Inflammatory macrophage treated with lipopolysaccharide for 4 hours (primary cell): ENCODE results near the gene PCBP4.
A peak's percentile ranks its signal among the peaks of the same experiment; 100 is the strongest.
"Not testable (repeated sequence)": the region's sequence is repeated elsewhere in the genome, so short reads cannot be mapped to it uniquely, and the experiment has no call there.

ENCODE experiments used
- DNase-seq: peaks from one replicate; pipeline ENCODE4 v3.0.0-alpha.2; 2020

PCBP4 gene

DNA sequence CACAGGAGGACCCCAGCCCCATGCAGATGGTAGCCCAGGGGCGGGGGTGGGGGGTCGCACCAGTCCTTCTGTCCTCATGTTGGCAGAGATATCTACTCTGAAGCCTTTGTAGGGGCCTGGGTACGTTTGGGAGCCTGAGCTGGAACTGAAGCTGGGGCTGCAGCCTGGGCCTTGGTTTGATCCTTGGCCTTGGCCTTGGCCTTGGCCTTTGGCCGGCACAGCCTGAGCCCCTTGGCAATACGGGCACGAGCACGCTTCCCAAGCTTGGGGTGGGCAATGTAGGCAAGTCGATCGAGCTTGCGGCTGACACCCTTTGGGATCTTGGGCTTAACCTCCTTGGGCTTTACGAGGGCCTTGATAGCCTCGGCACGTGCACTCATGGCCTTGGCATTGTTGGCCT is 26.4 kb upstream of the PCBP4 start:
- DNase-seq: not testable (repeated sequence)

DNA sequence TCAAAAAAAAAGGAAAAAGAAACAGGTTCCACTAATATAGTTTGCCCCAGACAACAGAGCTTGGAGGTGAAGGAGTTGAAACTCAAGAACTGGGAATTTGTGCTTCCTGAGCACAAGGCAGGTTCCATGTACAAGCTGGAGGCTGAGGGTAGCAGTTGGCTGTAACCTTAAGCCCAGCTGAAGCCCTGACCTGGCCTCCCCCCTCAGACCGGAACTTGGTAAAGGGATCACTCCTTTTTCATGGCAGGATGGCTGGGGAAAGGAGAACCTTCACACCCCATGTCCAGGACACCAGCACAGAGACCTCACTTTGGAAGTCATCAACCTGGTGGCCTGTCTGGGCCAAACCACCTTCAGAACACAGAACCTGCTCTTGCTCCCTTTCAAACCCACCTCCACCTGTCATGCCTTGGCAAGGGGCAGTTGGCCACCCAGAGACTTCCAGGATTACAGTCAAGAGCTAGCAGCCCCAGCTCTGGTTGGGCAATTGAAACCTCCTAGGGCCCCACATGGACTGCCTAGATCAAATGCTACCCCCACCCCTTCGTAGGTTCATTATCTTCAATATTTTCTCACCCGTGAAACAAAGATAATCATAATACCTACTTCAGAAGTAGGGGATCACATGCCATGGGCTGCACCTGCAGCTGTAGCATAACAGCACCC is 24.9 kb upstream of the PCBP4 start:
- no peak for DNase-seq

DNA sequence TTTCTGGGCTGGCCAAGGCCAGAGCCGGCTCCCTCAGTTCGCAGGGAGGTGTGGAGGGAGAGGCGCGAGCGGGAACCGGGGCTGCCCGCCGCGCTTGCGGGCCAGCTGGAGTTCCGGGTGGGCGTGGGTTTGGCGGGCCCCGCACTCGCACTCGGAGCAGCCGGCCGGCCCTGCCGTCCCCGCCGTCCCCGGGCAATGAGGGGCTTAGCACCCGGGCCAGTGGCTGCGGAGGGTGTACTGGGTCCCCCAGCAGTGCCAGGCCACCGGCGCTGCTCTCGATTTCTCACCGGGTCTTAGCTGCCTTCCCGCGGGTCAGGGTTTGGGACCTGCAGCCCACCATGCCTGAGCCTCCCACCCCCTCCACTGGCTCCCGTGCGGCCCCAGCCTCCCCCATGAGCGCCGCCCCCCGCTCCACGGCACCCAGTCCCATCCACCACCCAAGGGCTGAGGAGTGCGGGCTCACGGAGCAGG is 23.3 kb upstream of the PCBP4 start:
- not testable (repeated sequence) for DNase-seq

DNA sequence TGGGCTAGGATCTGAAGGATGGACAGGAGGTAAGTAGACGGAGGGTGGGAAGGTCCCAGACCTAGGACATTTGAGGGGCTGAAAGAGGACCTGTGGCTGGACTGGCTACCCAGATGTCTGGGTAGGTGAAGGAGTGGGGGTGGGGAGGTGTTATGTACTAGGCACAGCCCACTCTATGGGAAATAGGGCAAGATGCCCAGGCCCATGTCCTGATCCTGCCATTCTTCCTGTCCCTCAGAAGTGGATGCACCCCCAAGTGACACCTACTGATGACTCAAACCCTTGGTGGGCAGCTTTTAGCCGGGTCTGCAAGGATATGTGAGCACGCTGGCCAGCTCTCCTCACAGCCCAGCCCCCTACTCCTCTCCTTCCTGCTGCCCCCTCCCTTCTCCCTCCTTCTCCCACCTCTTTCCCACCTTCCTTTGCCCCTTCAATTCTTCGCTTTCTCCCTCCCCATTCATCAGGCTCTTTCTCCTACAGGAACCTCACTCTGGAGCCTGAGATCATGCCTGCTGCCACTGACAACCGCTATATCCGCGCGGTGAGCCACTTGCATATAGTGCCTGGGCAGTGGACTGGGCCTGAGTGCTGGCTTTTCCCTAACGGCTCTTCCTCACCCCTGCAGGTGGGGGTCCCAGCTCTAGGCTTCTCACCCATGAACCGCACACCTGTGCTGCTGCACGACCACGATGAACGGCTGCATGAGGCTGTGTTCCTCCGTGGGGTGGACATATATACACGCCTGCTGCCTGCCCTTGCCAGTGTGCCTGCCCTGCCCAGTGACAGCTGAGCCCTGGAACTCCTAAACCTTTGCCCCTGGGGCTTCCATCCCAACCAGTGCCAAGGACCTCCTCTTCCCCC is 21.3 kb upstream of the PCBP4 start:
- no peak for DNase-seq

DNA sequence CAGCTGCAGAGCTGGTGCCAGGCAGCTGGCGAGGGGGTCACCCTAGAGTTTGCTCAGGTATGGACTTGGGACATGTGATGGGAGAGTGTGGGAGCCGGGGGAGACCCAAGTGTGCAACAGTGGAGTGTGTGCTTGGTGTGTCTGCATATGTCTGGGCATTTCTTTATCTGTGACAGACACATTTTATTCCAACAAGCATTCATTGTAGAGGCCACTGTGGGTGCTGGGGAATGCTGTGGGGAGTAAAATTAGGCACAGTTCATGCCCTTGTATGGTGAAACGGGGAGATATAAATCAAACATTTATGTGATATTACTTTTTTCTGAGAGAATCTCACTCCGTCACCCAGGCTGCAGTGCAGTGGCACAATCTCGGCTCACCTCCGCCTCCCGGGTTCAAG is 20.3 kb upstream of the PCBP4 start:
- DNase-seq: no peak

DNA sequence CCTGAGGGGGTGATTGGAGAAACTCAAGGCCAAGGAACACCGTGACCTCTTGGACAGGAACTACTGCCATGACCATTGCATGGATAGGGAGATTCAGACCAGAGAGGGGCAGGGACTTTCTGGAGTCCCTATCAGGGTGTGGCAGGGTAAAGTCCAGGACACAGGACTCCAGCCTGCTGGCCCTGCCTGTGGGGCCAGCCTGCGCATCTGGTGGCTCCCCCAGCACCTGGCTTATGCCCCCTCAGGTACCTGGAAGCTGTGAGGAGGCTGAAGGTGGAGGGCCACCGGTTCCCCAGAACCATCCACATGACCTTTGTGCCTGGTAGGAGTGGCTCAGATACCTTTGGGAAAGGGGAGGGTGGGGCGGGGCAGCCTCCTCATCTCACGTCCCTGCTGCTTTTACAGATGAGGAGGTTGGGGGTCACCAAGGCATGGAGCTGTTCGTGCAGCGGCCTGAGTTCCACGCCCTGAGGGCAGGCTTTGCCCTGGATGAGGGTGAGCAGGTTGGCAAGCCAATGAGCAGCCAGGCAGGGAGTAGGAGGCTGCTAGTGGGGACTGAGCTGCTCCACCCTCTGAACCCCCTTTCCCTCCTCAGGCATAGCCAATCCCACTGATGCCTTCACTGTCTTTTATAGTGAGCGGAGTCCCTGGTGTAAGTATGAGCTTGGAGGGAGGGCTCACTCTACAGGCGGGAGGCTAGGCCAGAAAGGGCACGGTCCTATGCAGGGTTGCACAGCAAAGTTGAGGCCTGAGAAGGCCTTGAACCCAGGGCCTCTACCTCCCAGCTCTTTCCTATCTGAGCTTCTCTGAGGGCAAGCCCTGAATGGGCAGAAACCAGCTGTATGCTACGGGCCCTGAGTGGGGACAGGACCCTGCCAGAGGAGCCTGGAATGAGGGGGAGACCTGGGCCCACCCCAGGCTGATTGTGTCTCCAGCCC is 19.0 kb upstream of the PCBP4 start:
- DNase-seq: no peak

DNA sequence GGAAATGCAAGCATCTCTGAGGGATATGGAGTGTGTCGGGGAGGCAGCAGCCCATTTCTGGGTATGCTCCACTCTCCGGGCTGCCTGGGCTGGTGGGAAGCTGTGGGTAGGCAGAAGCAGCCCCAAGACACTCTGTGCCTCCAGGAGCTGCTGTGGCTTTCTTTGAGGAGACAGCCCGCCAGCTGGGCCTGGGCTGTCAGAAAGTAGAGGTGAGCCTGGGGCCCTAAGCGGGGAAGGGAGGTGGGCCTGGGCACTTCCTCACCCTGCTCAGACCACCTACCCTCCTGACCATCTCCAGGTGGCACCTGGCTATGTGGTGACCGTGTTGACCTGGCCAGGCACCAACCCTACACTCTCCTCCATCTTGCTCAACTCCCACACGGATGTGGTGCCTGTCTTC is 17.8 kb upstream of the PCBP4 start:
- no peak for DNase-seq

DNA sequence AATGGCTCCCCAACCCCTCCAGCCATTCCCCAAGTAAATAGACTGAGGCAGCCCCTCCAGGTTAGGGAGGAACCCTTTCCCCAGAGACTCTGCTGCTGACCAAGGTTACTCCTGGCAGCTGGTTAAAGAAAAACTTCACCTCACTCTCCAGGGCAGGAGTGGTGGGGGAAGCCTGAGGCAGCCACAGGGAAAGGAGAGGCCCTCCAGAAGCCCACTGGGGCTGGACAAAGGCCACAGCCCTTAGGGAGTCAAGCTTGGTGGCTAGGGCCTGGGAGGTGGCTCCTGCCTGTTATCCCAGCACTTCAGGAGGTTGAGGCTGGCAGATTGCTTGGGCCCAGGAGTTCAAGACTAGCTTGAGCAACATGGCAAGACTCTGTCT is 17.0 kb upstream of the PCBP4 start:
- no peak for DNase-seq

DNA sequence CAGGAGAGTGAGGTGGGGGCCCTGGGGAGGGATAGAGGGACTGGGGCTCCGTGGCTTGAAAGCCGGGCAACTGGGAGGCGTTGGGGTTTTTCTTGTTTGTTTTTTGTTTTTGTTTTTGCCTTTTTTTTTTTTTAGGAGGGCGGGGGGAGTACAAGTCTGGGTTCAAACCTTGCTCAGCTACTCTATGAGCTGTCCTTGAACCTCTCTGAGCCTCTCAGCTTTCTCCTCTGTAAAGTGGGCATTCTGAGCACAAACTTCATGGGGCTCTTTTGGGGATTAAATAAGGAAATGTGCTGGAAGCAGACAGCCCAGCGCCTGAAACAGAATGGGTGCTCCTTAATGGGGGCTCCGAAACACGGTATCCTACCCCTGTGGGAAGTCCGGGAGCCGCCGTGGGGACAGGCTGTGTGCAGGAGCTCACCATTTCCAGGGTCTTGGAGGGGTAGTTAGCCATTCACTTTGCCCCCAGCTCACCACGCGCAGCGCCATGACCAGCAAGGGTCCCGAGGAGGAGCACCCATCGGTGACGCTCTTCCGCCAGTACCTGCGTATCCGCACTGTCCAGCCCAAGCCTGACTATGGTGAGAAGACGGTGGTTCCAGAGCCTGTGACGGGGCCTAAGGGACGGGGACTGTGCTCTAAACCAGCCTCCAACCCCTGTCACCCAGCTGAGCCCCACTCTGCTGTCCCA is 16.5 kb upstream of the PCBP4 start:
- DNase-seq: no peak

DNA sequence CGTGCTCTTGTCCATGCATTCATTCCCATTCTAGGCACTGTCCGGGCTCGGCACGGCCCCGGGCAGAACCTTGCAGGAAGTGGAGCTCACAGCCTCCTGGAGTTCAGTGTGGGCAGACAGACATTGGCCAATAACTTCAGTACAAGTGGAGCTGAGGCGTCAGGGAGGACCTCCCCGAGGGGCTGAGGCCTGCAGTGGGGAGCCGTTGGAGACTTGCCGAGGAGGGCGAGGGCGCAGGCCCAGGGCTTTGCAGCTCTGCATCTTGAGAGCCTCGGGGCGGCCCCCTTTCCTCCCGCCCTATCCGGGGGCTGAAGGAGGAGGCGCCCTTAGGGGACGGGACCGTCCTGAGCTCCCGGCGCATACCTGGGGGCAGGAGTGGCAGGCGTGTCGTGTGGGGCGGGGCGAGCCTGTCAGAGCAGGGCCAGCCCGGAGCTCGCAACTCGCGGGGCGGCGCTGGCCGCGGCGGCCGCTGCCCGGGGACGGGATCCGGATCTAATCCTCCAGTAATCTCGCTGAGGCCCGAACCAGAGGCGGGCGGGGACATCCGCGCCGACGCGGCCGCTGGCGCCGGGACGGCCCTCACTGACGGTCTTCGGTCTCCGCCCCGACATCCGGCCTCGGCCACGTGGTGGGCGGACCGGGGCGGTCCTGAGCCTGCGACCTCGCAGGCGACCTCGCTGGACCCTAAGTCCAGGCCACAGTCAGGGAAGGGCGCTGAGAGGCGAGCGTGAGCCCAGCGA is 15.8 kb upstream of the PCBP4 start, which contains the start of gene ACY1:
Gene ACY1 (plus strand): TSS at position 698 of the 740 bp plus-strand sequence. CDS start 530 bp downstream, outside the sequence.
- DNase-seq: peak; percentile 91

DNA sequence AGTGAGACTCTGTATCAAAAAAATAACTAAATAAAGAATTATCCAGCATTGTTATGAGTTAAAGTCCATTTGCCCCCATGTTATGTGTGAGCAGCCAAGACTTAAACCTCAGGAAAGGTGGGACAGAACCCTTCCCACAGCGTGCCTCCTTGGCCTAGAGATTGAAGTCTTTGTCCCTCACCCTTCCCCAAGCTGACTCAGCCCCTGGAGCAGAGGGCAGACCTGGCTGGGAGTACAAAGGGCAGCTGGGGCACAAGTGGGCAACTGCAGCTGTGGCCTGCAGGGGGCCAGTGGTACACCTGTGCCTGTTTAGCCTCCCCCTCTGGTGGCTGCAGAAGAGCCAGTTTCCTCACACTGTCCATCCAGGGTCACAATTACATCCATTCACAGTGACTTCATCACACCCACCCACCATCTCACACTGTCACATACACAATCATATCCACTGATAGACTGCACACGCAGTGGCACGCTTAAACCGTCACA is 15.1 kb upstream of the PCBP4 start:
- no peak for DNase-seq

DNA sequence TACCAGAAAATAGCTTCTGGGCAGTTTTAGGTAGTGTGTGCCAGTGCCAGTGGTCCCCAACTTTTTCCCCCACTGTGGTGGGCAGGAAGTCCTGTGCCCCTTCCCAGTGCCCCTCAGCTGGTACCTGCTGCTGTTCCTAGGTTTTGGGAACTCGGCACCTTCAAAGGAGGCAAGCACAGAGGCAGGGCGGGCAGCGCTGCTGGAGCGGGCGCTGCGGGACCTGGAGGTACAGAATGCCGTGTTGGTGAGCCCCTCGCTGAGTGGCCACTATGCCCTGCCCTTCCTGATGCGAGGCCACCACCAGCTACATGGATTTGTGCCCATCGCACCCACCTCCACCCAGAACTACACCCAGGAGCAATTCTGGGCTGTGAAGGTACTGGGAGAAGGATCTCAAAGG is 13.0 kb upstream of the PCBP4 start:
- DNase-seq: no peak

DNA sequence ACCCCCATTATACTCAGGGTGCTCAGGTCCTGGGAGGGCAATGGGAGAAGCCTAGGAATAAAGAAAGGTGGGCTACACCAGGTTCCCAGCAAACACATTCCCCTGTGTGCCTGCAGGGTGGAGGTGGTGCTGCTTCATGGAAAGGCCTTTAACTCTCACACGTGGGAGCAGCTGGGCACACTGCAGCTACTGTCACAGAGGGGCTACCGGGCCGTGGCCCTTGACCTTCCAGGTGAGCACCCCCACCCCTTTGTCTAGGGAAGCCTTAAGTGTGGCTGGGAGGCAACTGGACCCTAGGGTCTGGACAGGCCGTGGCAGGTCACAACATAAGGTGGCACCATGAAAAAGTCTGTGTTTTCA is 10.9 kb upstream of the PCBP4 start:
- no peak for DNase-seq

DNA sequence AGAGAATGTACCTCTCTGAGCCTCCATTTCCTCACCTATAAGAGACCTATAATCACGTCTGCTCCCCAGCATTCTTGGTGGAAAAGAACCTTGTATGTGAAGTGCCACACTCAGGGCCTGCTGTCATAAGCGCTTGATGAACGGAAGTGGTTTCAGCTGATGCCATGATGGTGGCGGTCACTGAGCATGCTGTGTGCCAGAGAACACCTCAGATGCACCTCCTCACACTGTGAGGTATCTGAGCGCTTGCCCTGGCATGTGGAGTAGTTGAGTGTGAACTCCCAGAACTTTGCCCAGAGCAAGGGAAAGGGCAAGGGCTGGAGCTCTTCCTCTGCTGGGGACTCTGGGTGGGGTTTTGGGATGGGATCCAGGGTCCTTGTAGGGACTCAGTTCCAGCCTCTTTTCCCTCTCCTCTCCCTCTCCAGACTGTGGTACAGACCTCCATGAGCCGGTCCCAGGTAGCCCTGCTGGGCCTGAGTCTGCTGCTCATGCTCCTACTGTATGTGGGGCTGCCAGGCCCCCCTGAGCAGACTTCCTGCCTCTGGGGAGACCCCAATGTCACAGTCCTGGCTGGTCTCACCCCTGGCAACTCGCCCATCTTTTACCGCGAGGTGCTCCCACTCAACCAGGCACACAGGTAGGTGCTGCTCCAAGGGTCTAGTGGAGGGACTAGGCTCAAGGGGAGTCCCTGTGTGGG is 10.3 kb upstream of the PCBP4 start:
- DNase-seq: no peak

DNA sequence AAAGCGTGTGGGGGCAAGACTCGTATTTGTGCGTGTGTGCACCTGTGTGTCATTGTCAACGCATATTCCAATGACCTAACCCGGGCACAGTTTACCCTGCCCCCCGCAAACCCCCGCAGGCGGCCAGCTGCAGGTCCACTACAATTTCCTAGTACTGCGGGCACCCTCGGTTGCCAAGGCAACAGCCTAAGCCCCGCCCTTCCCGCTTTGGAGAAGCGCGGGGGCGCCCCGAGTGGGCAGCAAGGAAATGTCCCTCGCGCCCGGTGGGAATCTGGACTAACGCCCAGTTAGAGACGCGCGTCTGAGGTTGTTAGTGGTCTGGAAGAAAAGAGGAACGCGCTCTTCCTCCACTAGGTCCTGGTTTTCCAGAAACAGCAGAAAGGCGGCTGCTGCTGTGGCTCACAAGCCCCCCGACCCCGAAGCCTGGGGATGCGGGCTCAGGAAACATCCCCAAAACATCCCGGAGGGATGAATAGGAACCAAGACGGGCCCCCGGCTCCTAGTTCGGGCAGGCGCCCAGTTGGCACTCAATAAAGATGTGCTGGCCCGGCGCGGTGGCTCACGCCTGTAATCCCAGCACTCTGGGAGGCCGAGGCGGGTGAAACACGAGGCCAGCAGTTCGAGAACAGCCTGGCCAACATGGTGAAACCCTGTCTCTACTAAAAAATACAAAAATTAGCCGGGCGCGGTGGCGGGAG is 8.7 kb upstream of the PCBP4 start:
- peak; percentile 58 for DNase-seq

DNA sequence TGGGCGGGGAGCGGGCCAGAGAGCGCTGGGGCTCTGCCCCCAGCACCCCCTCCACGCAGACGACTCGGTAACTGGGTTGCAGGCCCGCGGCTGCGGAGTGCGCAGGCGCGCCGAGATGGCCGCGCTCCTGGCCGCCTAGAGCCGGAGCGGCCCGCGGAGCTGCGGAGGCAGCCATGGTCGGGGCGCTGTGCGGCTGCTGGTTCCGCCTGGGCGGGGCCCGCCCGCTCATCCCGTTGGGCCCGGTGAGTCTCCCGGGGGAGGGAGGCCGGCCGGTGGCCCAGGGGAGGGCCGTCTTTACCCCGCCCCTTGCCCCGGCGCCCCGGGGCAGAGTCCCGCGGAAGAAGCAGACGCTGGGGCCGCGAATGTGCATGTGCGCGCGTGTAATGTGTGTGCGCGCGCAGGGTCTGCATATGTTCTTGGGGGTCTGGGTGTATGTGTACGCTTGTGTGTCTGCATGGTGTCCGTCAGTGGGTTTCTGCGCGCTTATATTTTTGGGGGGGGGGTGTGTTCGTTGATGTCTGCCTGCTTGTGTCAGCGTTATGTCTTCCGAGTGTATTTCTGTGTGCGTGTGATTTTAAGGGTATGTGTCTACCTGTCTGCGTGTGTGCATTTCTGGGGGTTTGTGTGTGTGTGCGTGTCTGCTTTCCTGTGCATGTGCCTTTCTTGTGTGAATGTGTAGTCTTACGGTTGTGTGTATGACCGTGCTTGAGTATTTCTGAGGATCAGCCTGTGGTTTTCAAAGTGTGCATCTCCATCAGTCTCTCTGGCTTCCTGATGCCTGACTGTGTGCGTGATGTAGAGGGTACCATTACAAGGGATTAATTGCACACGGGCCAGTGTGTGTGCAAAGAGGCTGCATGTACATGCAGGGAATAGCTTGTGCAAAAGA is 8.0 kb upstream of the PCBP4 start, which contains the start of gene ABHD14A:
Gene ABHD14A (plus strand): TSS at position 102 of the 889 bp plus-strand sequence. CDS start 72 bp downstream, at position 174.
- peak; percentile 68 for DNase-seq

DNA sequence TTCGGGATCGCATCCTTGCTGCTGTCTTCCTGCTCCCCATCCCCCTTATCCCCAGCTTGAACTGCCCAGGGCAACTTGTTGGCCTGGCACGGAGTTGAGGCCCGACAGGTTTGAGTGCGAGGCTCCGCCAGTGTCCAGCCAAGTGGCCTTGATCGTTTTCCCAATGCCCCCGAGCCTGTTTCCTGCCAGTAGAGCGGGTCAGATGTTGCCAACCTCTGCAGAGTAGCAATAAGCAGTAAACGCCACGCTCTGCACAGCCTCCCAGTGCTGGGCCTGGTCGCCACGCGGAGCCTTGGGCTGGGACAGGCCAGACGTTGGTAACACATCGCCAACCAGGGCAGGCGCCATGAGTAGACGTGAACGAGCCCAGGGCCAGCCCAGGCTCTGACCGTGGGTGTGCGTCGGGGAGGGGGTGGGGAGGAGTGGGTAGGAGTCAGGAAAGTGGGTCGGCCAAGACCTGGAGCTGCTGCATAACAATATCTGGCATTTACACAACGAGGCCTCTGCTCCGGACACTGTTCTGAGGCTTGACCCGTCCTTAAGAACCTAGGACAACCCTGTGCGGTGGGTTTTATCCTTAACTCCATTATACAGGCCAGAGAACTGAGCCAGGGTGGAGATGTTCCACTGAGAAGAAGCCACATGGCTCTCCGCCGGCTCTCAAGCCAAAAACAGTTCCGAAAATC is 7.2 kb upstream of the PCBP4 start:
- DNase-seq: no peak

DNA sequence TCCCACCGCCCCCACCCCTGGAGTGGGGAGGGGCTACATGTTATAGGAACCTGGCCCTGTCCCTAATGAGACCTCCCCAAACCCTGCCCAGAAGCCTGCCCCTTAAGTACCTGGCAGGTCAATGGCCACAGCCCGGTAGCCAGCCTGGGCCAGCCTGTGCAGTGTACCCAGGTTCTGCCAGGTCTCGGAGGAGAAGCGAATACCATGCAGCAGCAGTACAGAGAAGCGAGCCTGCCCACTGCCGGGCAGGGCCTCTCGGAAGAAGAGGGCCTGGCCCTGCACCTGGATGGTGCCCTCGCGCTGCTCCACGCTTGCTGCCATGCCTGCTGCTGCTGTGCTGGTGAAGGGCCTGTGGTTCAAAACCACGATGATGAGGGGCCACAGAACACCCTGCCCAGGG is 4.1 kb upstream of the PCBP4 start:
- DNase-seq: no peak
